DMS114 treated with DMSO at 0.1 percent for 48 hours (cell line): ENCODE measurements around the gene PHLDB2.

Experiments
- DNase-seq: peaks from one replicate; lab custom pipeline; 2025; ENCODE audit not compliant: unreplicated experiment; lab: John Stamatoyannopoulos, UW

PHLDB2 gene

DNA sequence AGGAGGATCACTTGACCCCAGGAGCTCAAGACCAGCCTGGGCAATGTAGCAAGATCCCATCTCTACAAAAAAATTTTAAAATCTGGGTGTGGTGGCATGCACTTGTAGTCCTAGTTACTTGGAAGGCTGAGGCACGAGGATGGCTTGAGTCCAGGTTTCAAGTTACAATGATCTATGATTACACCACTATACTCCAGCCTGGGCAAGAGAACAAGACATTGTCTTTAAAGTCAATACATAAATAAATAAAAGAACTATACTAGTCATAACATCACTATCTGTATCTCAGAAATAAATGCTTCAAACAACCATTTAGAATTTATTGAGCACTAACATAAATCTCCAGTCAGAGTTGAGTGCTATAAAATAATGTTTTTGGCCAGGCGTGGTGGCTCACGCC lies 8.5 kb upstream of the PHLDB2 start:
- DNase-seq: no peak

DNA sequence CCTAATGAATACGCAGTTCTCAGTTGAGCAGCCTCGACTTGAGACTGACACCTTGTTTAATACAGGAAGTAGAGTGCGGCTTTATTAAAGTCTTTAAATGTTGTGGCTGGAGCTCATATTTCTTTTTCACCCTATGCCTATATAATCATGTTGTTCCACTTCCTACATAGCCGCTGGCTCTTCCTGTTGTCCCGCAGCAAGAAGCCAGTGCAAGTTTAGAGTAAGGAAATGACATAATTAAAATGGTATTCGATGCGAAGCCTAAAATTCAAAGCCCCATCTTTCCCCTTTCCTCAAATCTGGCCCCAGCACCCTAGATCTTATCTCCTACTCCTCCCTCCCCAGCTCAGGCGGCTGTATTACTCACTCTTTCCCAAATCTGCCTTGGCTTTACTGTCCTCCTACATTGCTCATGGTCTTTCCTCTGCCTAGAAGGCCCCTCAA lies 7.5 kb upstream of the PHLDB2 start:
- no peak for DNase-seq

- DNase-seq: no peak
Observed at GRCh38 chr3:111852540-111852939, 6.5 kb upstream of the PHLDB2 start.

- DNase-seq: no peak
Observed at GRCh38 chr3:111853068-111853467, 6.0 kb upstream of the PHLDB2 start.

- no peak for DNase-seq
Observed at GRCh38 chr3:111854990-111855389, 4.1 kb upstream of the PHLDB2 start.

DNA sequence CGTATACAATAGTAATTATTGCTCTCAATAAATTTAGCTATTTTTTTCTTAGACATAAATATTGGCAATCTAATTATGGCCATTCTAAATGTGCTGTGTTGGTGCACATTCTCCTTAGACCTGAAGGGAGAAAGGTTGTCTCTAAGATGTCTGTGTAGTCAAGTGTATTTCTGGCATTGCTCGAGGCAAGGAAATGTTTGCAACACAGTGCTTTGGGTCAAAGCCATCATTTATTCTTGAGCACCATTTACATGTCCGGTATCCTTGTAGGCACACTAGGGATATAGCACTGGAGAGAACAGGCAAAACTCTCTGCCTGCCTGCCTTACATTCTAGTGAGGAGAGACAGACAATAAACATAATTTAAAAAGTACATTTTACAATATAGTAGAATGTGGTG lies 2.6 kb upstream of the PHLDB2 start:
- no peak for DNase-seq

DNA sequence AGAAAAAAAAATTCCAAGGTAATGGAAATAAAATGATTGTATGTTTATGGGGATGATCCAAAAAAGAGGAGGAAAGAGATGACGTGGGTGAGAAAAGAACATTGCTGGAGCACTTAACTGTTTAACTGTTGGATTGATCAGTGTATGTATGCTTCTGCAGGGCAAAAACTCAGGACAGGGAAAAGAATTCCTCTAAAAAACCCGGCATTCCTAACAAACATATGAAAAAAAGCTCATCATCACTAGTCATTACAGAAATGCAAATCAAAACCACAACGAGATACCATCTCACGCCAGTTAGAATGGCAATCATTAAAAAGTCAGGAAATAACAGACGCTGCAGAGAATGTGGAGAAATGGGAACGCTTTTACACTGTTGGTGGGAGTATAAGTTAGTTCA lies 1.6 kb upstream of the PHLDB2 start:
- no peak for DNase-seq

GRCh38 chr3:111858642-111859041 lies 423 bp upstream of the PHLDB2 start:
- DNase-seq: no peak

DNA sequence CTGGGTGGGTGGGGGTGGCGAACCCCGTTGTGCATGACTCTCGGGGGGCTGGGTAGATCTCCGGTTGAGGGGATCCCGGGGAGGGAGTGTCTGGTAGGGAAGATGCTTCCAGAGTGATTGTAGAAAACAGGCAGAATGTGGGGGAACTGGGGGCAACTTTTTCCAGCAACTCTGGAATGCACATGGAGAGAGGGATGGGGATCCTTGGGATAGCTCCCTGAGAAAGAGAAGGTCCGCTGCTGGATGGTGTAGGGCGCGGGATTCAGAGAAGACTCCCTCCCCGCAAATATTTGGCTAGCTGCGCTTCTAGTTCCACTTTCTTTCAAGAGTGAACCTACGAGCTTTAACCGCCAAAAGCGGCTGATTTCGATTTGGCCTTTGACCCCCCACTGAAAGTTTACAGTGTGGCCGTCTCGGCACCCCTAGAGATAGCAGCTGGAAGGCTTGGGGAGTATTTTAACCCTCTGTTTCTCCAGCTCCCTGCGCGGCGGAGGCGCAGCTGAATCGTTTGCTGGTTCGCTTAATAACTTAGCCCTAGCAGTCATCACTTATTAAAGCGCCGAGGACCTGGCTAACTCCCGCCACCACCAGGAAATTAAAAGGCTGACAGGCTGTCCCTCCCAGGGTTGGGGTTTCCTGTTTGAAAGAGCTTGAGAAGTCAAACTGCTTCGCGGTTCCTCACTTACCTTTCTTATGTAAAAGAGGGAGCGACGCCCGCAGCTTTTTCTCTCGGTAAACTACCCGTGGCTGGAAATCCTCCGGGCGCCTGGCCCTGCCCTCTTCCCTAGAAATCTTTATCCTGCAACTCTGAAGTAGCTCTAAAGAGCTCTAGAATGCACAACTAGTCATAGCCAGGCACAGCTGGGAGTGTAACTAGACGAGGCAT lies 1.2 kb downstream of the PHLDB2 start:
- no peak for DNase-seq

DNA sequence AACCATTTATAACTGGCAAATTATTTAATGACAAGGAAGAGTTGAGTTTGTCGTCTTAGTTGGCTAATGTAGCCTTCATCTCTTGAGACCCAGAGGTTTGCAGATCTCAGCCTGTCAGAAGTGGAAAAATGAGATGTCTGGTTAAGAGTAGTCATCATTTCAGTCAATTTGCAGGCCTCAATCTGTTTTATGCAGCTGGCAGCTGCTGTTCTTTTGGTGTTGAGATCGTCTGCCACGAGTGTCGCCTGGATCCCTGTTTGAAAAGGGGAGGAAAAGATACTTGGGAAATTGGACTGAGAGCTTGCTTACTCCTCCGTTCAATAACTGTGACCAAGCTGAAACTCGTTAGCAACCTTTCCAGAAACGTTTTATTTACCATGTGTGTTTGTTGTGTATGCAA lies 2.3 kb downstream of the PHLDB2 start:
- DNase-seq: no peak

- DNase-seq: no peak
Observed at GRCh38 chr3:111862415-111862814, 3.4 kb downstream of the PHLDB2 start.

DNA sequence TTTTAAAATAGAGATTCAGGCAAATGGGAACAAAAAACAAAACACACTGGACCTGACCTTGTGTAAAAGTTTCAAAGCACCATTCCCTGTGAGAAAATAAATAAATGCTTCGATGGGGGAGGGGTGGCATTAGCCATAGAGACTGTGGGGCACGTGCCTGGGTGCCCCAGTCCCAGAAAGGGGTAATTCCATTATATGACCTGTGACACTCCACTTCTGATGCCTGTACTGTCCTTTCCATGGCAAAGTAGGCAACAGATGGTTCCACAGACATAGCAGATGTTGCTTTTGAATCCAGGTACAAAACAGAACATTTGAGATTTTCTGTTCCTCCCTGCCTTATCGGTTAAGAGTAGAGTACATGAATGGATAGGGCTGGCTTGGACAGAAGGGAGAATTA lies 3.9 kb downstream of the PHLDB2 start:
- DNase-seq: no peak

GRCh38 chr3:111863942-111864694 lies 5.1 kb downstream of the PHLDB2 start:
- no peak for DNase-seq

GRCh38 chr3:111864821-111865656 lies 6.0 kb downstream of the PHLDB2 start:
- DNase-seq: no peak

DNA sequence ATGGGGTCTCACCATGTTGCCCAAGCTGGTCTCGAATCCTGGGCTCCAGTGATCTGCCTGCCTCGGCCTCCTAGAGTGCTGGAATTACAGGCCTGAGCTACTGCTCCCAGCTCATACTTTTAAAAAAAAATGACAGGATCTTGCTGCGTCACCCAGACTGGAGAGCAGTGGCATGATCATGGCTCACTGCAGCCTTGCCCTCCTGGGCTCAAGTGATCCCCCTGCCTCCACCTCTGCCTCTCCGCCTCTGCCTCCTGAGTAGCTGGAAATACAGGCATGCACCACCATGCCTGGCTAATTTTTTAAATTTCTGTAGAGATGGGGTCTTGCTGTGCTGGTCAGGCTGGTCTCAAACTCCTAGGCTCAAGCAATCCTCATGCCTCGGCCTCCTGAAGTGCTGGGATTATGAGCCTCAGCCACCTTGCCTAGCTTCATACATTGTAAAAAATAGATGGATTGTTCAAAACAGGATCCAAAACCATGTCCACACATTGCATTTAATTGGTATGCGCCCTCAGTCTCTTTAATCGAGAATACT lies 8.9 kb downstream of the PHLDB2 start:
- no peak for DNase-seq

DNA sequence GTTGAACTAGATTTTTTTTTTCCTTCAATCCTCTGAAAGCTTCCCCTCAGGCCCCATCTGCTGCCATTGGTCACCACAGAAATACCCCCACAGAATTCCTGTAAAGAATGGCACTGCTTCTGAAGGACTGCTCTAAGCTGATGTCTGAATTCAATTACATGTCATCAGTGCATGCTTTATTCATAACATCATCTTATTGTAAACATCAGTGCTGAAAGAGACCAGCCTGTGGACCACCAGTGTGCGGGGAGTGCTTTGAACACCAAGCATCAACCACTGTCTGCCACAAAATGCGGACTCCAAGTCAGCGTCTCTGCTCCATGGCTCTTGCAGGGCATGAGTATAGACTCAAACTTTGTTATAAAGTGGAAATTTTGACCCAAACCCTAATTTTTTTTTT lies 11.6 kb downstream of the PHLDB2 start:
- no peak for DNase-seq

DNA sequence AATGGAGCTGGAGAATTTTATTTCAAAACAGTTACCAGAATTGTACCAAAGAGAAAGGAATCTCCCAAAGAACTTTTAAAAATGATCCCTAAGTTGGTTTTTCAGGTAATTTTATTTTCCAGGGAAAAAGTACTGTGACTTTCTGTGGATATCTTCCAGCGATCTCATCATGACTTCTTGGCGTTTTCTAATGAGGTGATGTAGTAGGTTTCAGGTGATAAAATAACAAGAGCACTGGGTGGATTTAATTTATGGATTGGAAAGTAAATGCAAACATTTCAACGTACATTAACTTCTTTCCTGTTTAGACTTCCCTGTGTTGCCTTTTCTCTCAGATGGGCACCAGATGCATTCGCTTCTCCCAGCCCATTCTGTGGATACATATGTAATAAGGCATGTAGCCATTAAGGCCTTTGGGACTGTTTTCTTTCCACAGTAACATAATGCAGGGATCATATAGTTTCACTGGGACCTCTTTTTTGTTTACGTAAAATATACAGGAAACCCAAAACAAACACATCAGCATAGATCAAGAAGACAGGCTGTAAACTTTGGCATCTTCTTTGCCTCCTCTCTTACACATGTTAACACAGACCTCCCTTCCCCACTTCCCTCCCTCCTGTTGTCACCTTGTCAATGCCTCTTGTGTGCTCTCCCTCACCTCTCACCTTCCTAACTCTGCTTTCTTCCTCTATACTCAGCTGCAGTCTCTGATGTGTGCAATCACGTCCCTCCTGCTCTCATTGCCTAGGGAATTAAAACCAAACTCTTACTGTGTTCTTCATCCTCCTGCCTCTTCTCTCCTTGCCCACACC lies 13.0 kb downstream of the PHLDB2 start:
- DNase-seq: no peak

- no peak for DNase-seq
Observed at GRCh38 chr3:111872979-111873378, 13.9 kb downstream of the PHLDB2 start.

DNA sequence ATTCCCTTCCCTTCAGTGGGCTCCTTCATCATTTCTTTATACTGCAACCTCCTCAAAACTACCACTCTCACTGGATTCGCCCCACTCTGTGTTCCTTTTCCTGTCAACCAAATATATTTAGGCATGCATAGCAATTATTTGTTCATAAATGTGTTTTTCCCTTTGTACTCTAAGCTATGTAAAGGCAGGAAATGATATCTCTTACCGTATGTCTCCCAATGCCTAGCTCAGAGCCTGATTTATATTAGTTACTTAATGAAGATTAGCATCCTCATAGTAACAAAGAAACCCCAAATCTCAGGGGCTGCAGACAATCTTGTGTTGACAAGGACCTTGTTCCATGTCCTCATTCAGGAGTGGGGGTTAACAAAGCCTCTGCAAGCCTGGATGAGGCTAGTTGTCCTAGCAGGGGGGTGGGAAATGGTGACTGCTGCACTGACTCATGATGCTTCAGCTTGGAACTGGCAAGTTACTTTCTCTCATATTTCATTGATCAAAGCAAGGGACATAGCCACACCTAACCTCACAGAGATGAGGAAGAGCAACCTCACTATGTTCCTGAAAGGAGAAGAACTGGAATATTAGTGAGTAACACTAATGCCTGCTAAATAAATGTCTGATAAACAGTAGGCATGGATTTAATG lies 15.2 kb downstream of the PHLDB2 start:
- no peak for DNase-seq

DNA sequence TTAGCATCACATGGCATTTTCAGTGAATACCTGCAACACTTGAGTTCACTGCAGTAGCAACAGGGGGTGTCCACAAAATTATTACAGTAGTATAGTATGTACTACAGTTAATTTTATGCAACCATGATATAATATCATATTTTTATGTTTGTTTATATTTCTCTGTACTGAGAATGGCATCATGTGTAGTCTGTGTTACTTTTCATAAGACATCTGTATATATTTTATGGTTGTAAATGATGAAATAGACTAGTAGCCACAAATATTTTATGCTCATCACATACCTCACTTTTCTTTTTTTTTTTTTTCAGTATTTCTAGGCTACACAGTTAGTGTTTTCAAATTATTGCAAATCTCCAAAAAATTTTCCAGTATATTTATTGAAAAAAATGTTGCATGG lies 22.4 kb downstream of the PHLDB2 start:
- no peak for DNase-seq
